Measurements from ENCODE around the gene FNIP2.
"Not testable (repeated sequence)": the region's sequence is repeated elsewhere in the genome, so short reads cannot be mapped to it uniquely, and the experiment has no call there.

The FNIP2 gene

DNA sequence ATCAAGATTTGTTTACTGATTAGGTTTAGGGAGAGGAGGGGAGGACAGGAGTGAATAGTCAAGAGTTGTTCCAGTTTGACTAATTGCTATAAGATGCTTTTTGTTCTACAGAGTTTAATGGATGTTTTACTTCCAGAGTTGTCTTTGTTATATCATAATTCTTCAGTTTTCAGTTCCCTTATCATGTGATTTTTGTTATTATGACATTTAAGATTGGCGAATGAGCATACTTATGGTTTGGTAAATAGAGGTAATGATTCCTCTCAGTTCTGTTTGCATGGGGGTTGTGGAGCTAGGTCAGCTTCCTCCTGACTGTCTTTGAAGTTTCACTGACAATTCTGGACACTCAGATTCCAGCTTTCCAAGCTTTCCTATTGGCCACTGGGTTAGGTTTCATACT is 24.6 kb downstream of the FNIP2 start:
- not testable (repeated sequence) for DNase-seq (ENCODE audit: low read depth)

DNA sequence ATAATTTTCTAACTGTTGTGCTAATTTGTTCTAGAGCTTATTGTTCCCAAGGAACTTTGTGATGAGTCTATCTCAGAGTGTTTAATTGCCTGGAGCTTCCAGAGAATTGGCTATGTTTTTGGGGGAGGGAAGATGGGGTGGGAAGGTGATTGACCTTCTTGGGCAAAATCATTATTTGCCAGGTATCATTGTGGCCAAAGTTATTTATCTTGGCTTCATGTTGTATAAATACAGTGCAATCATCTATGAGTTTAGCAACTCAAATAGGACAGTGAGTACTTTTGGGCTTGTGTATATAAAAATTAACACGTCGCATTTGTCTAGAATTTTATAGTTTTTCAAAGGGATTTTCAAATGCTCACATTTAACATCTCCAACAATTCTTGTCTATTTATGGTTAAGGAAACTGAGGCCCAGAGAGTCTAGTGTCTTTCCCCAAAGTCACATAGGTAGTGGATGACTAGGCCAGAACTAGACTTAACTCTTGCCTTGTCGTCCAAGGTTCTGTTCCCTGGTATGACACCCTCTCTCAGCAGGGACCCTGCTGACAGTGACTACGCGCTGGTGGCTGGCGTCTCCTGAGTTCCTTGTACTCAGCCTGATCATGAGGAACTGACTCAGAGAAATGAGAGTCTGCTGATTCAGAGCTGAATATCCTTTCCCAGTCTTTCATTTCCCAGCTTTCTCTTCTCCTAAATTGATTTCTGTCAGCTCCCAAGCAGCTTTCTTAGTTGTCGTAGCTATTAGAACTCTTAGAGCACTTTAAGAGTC is 27.7 kb downstream of the FNIP2 start:
- DNase-seq (ENCODE audit: low read depth): no peak

DNA sequence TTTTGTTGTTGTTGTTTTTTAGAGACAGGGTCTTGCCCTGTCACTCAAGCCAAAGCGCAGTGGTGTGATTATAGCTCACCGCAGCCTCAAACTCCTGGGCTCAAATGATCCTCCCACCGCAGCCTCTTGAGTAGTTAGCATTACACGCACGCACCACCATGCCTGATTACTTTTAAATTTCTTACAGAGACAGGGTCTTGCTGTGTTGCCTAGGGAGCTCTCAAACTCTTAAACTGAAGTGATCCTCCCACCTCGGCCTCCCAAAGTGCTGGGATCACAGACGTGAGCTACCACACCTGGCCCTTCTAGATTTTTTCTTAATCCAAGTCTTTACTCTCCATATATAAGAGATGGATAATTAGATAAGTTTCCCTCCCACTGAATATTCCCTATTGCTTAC is 29.2 kb downstream of the FNIP2 start:
- no peak for DNase-seq (ENCODE audit: low read depth)

DNA sequence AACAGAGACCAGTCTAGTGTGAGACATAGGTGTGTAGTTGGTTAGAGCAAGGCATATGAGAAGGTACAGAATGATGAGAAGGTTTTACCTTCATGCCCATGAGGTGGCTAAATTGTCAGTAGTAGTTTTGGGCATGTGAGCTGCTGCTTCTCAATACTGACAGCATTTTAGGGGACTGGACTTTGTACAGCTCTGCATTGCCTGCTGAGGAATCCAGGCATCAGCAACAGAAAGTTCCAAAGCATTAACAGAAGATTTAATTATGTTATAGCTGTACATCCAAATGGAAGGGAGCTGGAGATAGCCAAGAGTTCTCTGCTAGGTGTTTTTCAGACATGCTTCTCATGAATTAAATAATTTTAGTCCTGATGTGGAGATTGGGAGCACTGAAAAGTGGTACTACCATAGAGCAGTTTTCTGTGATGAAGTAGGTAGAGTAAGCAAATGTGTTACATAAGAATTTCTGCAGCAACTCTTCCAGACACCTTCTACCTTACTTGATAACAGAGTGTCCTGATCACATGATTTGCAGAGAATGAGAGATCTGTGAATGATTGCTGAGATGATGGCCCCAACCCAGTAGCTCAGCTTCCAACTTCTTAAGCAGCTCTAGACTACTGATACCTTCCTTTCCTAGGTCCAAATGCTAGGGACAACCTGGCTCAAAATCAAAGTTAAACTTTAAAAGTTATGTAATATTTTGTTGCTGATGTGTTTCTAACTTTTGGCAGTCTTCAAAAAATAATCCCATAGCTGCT is 30.4 kb downstream of the FNIP2 start:
- DNase-seq (ENCODE audit: low read depth): no peak

DNA sequence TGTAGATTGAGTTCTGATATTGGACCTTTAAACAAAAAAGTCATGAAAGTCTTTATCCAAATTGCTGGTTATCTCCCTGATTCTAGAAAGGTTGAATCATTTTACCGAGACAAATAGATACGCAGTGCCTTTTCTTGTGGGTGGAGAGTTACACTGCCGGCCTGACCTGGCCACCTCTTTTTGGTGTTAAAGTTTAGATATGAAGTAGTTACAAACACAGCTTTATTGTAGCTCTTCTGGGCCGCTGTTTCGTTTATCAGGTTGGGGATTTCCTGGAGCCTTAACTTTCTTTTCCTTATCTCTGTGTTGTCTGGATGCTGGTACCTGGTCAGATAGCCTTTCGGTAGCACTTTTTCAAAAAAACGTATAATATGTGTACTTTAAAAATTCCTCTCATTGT is 31.0 kb downstream of the FNIP2 start:
- DNase-seq (ENCODE audit: low read depth): no peak

DNA sequence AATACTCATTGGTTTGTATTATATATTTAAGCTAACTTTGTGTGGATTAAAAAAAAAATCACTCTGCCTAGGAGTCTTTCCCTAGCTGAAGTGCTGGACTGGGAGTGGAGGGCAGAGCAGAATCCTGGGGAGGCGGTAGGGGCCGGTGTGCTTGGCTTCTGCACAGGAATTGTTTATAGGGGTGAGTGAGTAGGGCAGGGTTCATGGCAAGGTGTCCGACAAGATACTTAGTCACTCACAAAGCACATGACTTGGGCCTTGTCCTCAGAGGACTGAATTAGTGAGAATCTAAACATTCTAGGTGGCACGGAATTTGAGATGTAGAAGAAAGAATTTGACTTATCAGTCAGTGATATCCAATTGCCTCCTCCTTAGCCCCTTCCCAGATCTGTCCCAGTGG is 32.2 kb downstream of the FNIP2 start:
- DNase-seq (ENCODE audit: low read depth): no peak

DNA sequence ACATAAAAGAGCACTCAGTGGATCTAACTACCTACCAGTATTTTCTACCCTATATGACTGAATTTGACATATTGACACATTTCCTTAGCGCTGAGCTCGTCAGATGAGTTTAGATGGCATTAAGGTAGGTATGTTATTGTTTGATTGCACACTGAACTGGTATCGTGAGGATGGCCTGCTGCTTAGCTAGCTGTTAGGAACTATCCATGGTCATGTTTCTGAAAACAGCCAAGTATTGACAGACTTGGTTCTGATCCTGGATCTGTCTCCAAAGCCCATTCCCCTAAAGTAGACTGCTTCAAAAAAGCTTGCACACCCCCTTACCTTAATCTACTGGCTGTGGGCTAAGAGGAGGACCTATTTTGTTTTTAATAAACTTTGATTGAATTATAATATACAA is 32.9 kb downstream of the FNIP2 start:
- DNase-seq (ENCODE audit: low read depth): no peak

DNA sequence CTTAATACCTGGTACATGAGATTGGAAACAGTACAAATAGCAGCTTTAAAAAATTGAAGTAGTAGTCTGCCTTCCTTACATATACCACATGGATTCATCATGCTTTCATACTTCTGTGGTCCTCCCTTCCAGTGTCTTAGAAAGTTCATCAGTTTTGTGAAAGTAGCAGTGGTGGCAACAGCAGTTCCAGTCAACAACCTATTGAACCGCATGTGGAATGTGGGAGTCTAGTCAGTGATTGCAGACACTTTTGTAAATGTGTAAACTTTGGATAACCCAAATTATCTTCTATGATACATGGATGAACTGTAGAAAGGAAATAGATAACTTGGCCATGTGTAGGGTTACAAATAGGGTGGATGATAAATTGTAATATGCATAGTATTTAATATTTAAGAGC is 34.1 kb downstream of the FNIP2 start:
- DNase-seq (ENCODE audit: low read depth): no peak

DNA sequence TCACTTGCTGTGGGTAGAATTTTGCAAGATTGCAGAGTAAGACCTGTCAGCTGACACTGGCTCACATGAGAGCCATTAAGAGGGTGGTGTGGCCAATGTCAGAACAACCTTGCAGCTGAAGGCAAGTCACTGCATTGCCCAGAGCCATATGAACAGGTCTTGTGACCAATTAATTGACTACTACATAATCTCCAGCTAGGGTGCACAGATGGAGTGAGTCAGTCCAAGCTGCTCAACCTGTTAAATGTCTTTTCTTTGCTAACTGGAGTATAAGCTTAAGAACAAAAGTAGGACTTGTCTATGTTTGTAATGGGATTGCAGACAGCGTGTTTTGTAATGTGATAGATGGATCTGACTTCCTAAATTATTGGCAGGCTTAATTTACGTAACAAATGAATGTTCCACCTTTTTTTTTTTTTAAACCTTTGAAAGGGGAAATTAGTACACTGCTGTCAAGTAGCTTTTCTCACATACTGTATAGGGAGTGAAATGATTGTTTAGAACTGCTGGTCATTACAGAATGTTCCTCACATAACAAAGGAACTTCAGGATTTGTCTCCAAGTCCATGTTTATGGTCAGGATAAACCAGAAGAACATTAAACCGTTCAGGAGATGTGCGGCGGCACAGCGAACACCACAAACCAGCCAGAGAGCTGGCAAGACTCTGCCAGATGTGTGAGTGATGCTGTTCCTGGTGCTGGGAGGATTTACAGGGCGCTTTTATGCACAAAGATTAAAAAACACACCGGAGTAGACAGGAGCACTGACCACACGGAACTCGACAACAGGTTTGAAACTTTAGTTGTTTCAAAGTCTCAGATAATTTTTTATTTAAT is 37.0 kb downstream of the FNIP2 start:
- no peak for DNase-seq (ENCODE audit: low read depth)

DNA sequence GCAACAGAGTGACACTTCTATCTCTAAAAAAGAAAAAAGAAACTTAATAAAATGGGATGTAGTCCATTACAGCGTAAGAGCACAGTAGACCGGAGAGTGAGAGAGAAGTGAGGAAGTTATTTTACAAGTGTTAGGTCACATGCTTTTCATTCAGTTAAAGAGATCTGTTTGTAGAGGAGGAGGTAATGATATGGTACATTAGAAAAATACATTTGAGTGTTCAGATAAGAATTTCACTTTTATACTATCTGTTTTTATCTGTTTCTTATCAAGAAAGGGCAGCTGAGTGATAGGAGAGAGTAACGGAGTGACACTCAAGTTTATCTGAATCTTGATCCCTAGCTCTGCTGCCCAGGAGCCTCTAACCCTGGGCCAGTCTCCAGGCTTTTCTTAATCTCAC is 38.9 kb downstream of the FNIP2 start:
- DNase-seq (ENCODE audit: low read depth): no peak

DNA sequence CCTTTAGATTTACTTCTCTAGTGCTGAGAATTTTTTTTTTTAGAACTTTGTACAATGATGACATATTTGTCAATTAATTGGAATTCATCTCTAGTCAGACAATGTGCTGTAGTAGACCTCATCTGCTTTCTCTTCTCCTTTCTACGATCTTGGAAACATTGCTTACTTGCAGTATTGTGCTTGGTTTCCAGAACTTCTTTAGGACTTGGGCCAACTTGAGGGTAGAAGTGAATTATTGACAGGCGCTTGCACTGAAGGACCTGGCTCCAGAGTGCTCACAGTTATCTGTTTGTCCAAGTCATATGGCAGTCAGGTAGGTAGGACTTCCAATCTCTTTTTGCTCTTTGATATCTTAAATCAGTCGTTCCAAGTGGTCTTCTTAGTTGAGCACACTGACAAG is 39.6 kb downstream of the FNIP2 start:
- DNase-seq (ENCODE audit: low read depth): no peak

DNA sequence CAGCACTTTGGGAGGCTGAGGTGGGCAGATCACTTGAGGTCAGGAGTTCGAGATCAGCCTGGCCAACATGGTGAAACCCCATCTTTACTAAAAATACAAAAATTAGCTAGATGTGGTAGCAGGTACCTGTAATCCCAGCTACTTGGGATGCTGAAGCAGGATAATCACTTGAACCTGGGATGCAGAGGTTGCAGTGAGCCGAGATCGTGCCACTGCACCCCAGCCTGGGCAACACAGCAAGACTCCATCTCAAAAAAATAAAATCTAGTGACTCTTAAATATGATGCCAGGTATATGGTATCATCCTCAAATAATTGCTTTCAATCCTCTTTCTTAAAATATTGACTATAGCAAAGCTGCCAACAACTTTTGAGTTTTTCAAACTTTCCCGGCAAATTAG is 40.4 kb downstream of the FNIP2 start:
- DNase-seq (ENCODE audit: low read depth): not testable (repeated sequence)

DNA sequence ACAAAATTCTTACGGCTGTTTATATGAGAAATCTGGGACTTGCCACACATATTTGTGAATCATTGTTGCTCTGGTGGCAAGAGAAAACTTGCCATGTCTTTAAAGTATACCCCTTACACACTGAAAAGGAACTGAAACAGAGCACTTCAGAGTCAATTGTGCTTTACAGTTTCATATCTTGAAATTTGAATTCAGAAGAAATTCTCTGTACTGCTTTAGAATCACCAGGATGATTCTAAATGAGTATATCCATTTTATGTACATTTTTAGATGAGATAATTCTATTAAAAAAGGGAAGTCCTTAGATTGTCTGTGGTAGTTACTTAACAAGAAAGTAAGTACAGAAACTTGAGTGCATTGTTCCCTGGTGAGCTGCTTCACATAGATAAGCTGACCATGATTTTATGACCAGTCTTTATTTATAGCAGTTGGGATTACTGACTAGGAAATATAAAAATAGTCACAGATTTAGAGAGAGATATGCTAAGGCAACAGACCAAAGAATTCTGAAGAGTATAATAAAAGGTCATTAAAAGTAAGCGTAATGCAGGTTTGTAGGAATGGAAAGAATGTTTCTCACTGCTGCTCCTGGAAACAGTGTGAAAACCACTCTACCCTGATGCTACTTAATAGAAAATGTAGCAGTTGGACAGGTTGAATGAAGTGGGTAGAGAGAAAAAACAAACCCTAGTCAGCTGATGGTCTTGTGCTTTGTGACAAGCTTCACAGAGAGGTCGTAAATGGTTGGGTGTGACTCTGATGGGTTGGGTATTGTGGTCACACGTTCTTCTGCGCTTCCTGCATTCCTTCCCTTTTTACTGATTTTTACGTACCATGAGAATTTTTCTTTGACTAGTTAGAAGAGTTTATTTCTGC is 41.0 kb downstream of the FNIP2 start:
- DNase-seq (ENCODE audit: low read depth): no peak

DNA sequence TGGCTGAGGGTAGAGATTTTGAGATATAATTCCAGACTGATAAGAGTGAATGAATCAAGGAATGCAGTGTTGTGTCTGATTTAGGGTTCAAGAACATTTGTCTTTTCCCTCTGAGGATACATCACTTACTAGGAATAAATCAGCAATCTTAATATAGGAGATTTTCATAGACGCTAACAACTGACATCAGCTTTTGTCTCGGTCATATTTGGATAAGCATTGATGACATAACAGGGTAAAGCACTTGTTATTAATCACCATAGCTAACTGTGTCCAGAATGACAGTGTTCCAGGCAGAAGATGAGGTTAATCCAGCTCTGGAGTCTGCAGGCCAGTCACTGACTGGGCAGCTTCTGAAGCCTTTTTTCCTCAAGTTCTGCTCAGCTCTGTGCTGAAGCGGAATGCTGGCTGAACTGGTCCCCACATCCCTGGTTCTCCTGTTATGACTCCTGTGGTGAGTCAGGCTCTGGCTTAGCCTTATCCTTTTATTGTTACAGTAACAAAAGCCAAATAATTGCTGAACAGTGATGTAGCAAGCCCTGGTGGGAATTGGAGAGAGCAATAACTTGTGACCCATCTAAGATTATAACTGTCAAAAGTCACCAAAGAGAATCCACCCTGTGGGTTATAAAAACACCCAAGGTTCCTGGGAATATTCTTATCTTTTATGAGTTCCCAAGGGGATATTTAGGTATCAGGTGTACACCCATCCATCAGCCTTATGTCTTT is 41.8 kb downstream of the FNIP2 start:
- DNase-seq (ENCODE audit: low read depth): no peak

DNA sequence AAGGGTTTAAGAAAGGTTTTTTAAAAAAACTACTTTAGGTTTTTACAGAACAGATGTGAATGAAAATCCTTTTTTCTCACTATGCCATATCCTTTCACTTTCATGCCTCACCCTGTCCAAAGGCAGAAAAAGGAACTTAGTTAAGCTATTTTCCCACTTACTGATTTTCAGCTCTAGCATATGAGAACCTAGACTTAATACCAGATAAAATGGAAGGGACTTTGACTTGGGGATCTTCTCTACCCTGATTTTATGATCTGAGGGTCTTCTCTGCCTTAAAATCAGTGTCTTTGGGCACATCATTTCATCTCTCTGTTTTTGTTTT is 42.4 kb downstream of the FNIP2 start:
- no peak for DNase-seq (ENCODE audit: low read depth)

DNA sequence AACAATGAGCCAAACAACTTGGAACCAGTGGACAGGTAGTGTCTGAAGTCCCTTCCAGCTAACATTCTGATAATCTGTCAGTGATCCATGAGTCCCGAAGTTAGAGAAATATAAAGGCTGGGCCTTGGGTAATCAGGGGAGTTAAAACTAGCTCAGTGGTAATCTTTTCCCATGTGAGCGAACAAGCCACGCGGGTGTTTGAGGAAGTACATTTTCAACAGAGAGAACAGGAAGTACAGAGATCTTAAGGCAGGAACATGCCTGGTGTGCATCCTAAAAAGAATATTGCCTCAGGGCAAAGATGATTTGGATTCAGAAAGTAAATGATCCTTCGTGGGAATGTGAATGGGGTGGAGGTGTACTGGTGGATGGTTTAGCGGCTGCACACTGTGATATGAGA is 42.9 kb downstream of the FNIP2 start:
- DNase-seq (ENCODE audit: low read depth): no peak

DNA sequence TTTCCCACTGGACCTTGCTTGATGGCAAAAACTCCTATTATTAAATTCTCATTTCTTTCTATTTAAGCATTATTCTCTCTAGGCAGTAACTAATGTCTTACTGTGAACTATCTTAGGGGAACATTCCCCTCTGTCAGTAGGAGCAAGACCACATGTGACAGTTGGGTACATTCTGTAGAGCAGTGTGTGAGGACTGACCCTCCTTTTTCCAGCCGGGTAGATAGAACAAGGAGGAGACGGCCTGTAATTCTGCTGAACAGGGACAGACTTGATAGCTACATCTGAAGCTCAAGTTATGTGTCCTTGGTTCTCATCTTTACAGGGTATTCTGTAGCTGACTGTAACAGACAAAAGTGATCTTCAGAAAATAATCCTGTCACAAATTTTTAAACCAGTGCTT is 43.3 kb downstream of the FNIP2 start:
- no peak for DNase-seq (ENCODE audit: low read depth)

DNA sequence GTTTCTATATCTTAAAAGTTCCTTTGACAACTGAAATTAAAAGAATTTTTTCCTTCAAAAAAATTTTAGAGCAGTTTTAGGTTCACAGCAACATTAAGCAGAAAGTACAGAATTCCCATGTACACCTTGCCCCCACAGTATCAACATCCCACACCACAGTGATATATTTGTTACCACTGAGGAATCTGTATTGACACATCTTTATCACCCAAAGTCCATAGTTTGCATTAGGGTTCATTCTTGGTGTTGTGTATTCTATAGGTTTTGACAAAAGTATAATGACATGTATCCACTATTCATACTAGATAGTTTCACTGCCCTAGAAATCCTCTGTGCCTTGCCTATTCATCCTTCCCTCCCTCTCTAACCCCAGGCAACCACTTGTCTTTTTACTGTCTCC is 43.7 kb downstream of the FNIP2 start:
- no peak for DNase-seq (ENCODE audit: low read depth)

DNA sequence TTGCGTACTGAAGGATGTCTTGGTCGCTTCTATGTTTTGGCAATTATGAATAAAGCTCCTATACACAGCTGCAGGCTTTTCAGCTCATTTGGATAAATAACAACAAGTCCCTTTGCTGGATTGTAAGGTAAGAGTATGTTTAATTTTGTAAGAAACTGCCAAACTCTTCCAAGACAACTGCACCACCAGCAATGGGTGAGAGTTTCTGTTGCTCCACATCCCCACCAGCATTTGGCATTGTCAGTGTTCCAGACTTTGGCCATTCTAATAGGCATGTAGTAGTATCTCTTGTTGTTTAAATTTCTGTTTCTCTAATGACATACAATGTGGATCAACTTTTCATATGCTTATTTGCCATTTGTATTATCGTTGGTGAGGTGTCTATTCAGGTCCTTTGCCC is 44.3 kb downstream of the FNIP2 start:
- no peak for DNase-seq (ENCODE audit: low read depth)

DNA sequence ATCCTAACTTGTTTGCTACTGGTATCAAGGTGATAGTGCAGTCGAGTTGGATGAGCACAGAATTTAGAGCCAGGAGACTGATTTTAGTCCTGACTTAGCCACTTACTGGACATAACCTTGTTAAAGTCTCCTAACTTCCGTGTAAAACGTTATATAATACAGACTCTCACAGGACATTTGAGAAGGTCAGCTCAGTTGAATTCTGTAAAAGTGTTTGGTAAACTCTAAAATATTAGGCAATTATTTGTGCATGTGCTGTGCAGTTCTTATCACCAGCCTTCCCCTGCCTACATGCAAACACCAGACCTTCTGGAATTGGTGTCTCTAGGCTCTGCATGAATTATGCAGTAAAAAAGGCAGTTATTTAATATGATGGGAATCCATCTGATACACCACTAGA is 45.4 kb downstream of the FNIP2 start:
- no peak for DNase-seq (ENCODE audit: low read depth)

DNA sequence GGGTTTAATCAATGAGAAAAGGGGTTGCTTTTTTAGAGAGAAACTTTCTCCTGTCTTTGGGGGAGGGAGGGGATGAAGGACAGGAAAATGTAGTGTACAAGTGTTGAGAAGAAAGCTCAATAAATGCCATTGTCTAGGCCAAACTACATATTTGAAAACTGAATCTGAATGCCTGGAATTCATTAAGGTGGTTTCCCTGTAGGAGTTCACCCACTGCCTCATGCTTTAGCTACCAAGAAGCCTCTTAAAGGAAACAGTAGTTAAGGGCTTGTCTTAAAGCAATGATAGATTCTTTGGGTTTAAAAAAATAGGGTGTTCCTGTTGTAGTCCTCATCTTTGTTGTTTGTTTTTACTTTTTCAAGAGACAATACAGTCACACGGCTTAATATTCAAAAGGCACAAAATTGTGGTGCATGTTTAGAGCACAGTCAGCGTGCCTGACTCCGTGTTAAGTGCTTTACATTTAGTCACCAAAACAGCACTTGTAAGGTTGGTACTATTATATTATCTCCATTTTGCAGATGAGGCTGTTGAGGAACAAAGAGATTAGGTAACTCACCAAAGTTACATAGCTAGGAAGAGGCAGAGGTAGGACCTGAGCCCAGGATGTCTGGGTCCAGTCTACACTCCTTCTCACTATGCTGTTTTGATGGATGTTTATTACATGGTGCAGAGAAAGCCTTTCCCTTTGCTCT is 46.0 kb downstream of the FNIP2 start:
- no peak for DNase-seq (ENCODE audit: low read depth)

All from activated T-cell treated with anti-CD3 and anti-CD28 coated beads for 48 hours (primary cell).